A549 (cell line): ENCODE results near the gene PAQR5.

Experiments used
- CBX8 ChIP-seq: fragments of 200-600 bp; sonication (generic); IDR thresholded peaks from 2 replicates; pipeline ENCODE4 v1.6.1; 2016
- CTCF ChIP-seq: fragments of >200 bp; sonication (Bioruptor Twin); formaldehyde crosslinking; IDR thresholded peaks from 3 replicates; pipeline ENCODE4 v1.5.1; 2016
- EP300 ChIP-seq, 2 experiments: fragments of >200 bp; sonication (Bioruptor Twin); formaldehyde crosslinking; IDR thresholded peaks; 2 replicates in 1 of 2; 3 replicates in 1 of 2; pipeline ENCODE4 v1.6.1; 2016 to 2017
- HDAC2 ChIP-seq: fragments of 200-600 bp; sonication (generic); IDR thresholded peaks from 2 replicates; pipeline ENCODE4 v1.6.1; 2016
- HOXB13 ChIP-seq: fragments of 250-450 bp; sonication (Bioruptor Pico); IDR thresholded peaks from 2 replicates; pipeline ENCODE4 v1.5.0; 2020; ENCODE audit warnings: low read depth, mild to moderate bottlenecking, moderate library complexity
- NFE2L2 ChIP-seq: fragments of 150-350 bp; conservative IDR thresholded peaks from 2 replicates; pipeline ENCODE4 v1.6.1; 2014; ENCODE audit warnings: low read length
- POLR2A ChIP-seq: IDR thresholded peaks from 2 replicates; pipeline ENCODE4 v1.6.1; 2012; ENCODE audit warnings: mild to moderate bottlenecking, low read length
- RAD21 ChIP-seq, 2 experiments: fragments of >200 bp in 1 of 2; sonication (Bioruptor Twin) in 1 of 2; formaldehyde crosslinking in 1 of 2; IDR thresholded peaks in 1 of 2; conservative IDR thresholded peaks in 1 of 2; 2 replicates in 1 of 2; 3 replicates in 1 of 2; pipeline ENCODE4 v1.6.1; 2012 to 2018; ENCODE audit warnings: inconsistent platforms in 1 of 2
- REST ChIP-seq: fragments of 200-600 bp; sonication (generic); IDR thresholded peaks from 2 replicates; pipeline ENCODE4 v1.6.1; 2016; ENCODE audit warnings: antibody characterized with exemption, mild to moderate bottlenecking, moderate library complexity
- RFX5 ChIP-seq: fragments of 450-650 bp; IDR thresholded peaks from 2 replicates; pipeline ENCODE4 v1.7.1; 2014; ENCODE audit warnings: antibody characterized with exemption, mild to moderate bottlenecking, moderate library complexity
- USF2 ChIP-seq: fragments of 450-650 bp; IDR thresholded peaks from 2 replicates; pipeline ENCODE4 v1.6.1; 2014; ENCODE audit warnings: antibody characterized with exemption
- ZSCAN20 ChIP-seq: fragments of 250-450 bp; sonication (Bioruptor Pico); IDR thresholded peaks from 2 replicates; pipeline ENCODE4 v1.8.0; 2022; ENCODE audit warnings: mild to moderate bottlenecking, moderate library complexity
- TF ChIP-seq, protein P1 (sequence below): IDR thresholded peaks from 2 replicates; pipeline ENCODE4 v1.6.1; 2012
- TF ChIP-seq, protein P2 (sequence below): fragments of >200 bp; sonication (Bioruptor Twin); formaldehyde crosslinking; IDR thresholded peaks from 3 replicates; pipeline ENCODE4 v1.6.1; 2016

GRCh38 chr15:69434679-69435078 lies 136.0 kb downstream of the PAQR5 start:
- TF ChIP-seq CTCF (no peak), POLR2A (no peak), REST (no peak), HDAC2 (no peak), CBX8 (no peak), HOXB13 (no peak), NFE2L2 (no peak), RFX5 (no peak), USF2 (no peak), RAD21 (conservative IDR thresholded peaks at IDR 0.05 in 1 of 2, IDR thresholded peaks at IDR 0.05 in 1 of 2) (no peak), ZSCAN20 (CRISPR knock-in tag) (no peak), EP300 (IDR thresholded peaks at IDR 0.05) (no peak)
- TF ChIP-seq, protein P1, sequence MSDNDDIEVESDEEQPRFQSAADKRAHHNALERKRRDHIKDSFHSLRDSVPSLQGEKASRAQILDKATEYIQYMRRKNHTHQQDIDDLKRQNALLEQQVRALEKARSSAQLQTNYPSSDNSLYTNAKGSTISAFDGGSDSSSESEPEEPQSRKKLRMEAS = no peak
- TF ChIP-seq, protein P2, sequence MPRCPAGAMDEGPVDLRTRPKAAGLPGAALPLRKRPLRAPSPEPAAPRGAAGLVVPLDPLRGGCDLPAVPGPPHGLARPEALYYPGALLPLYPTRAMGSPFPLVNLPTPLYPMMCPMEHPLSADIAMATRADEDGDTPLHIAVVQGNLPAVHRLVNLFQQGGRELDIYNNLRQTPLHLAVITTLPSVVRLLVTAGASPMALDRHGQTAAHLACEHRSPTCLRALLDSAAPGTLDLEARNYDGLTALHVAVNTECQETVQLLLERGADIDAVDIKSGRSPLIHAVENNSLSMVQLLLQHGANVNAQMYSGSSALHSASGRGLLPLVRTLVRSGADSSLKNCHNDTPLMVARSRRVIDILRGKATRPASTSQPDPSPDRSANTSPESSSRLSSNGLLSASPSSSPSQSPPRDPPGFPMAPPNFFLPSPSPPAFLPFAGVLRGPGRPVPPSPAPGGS = no peak
